ENCODE results near the gene HPD. TPM values are rescaled to one million over a fixed set of nuclear protein-coding genes. Genes with fewer than 3 reads are reported as not detected.

Gene HPD
- total and polyA plus RNA-seq, 12 donors = 1.6 to 13.0 (median 4.0) TPM

GRCh38 chr12:121827351-121828099 is 31.1 kb downstream of the HPD start:
- H3K27ac ChIP-seq = peak overlapping the region in 1 of 5 donors; percentile 34
- intact Hi-C loops (cut with DNase I) = no loop called here
- no peak for DNase-seq
- no peaks in the 10 kb centered on the region for H3K4me1 ChIP-seq (replicated peaks in 1 of 2)
- no peaks in the 10 kb centered on the region for H3K27me3 ChIP-seq
- WGBS, 4 donors = 90 to 95% (median 92%) methylated on average over 38 to 48 of the region's 48 CpGs
- TF ChIP-seq POLR2A (IDR thresholded peaks at IDR 0.05) (no peak), CTCF (IDR thresholded peaks at IDR 0.05) (no peak)
- no peaks in the 10 kb centered on the region for H3K9me3 ChIP-seq (replicated peaks in 1 of 3)
- H3K4me3 ChIP-seq = no peak overlapping the region
- peaks cover 0 to 82% of the 10 kb centered on the region in 2 donors for H3K36me3 ChIP-seq (replicated peaks in 1 of 2)

GRCh38 chr12:121826318-121827150 is 32.1 kb downstream of the HPD start:
- intact Hi-C loops (cut with DNase I) = no loop called here
- TF ChIP-seq POLR2A (IDR thresholded peaks at IDR 0.05) (no peak), CTCF (IDR thresholded peaks at IDR 0.05) (no peak)

GRCh38 chr12:121825041-121825523 is 33.6 kb downstream of the HPD start:
- Histone ChIP-seq H3K27ac (no peak overlapping the region), H3K4me1 (replicated peaks in 1 of 2) (no peaks in the 10 kb centered on the region), H3K4me3 (no peak overlapping the region), H3K9me3 (replicated peaks in 1 of 3) (no peaks in the 10 kb centered on the region), H3K27me3 (no peaks in the 10 kb centered on the region), H3K36me3 (replicated peaks in 1 of 2) (peaks cover 0 to 82% of the 10 kb centered on the region in 2 donors)
- WGBS, 4 donors = 89 to 94% (median 91%) methylated on average over 18 of the region's 18 CpGs
- intact Hi-C loops (cut with DNase I) = no loop called here
- TF ChIP-seq CTCF (IDR thresholded peaks at IDR 0.05) (no peak), POLR2A (IDR thresholded peaks at IDR 0.05) (no peak)
- DNase-seq = no peak

More at GRCh38 chr12:121826318-121827150, 32.1 kb downstream of the HPD start:
- Histone ChIP-seq H3K27me3 (no peaks in the 10 kb centered on the region), H3K9me3 (replicated peaks in 1 of 3) (no peaks in the 10 kb centered on the region), H3K4me3 (no peak overlapping the region), H3K36me3 (replicated peaks in 1 of 2) (peaks cover 0 to 82% of the 10 kb centered on the region in 2 donors), H3K4me1 (replicated peaks in 1 of 2) (no peaks in the 10 kb centered on the region), H3K27ac (no peak overlapping the region)
- WGBS, 4 donors = 88 to 96% (median 89%) methylated on average over 15 to 18 of the region's 18 CpGs
- DNase-seq = no peak

- H3K36me3 ChIP-seq (replicated peaks in 1 of 2) = peaks cover 0 to 83% of the 10 kb centered on the region in 2 donors
- no peaks in the 10 kb centered on the region for H3K4me1 ChIP-seq (replicated peaks in 1 of 2)
- H3K27ac ChIP-seq = peak overlapping the region in 1 of 5 donors; percentile 13
- TF ChIP-seq CTCF (IDR thresholded peaks at IDR 0.05) (no peak), POLR2A (IDR thresholded peaks at IDR 0.05) (no peak)
- intact Hi-C loops (cut with DNase I) = no loop called here
- no peaks in the 10 kb centered on the region for H3K9me3 ChIP-seq (replicated peaks in 1 of 3)
- H3K4me3 ChIP-seq = no peak overlapping the region
- H3K27me3 ChIP-seq = no peaks in the 10 kb centered on the region
- peak; percentile 58 to 90 (median 86) for DNase-seq
- 44 to 69% (median 46%) methylated on average over 7 to 12 of the region's 12 CpGs for WGBS, 4 donors
Measured at GRCh38 chr12:121823727-121824115, 34.9 kb downstream of the HPD start.

Data from adrenal gland (tissue), 12 donors.